GM13977 (cell line): ENCODE results near the gene MED16.
"Not testable (repeated sequence)": the region's sequence is repeated elsewhere in the genome, so short reads cannot be mapped to it uniquely, and the experiment has no call there.

Experiments used
- DNase-seq: peaks from one replicate; pipeline ENCODE4 v3.0.0; 2012; ENCODE audit warnings: low spot score
- CTCF ChIP-seq: IDR thresholded peaks from 2 replicates; pipeline ENCODE4 v1.5.1; 2012; ENCODE audit warnings: mild to moderate bottlenecking, control low read depth; ENCODE audit not compliant: insufficient read depth; ENCODE audit errors: extremely low read depth, missing control alignments
- in situ Hi-C: fragments of 300-500 bp; cut with MboI; formaldehyde crosslinking; loops from one replicate; pipeline ENCODE4 v1.12.0; 2022; ENCODE audit warnings: low sequenced_read_pairs, low pct_unique_long_range_greater_than_20kb, mixed read lengths, inconsistent platforms; ENCODE audit not compliant: unreplicated experiment

MED16 gene

GRCh38 chr19:825897-826644, 66.9 kb downstream of the MED16 start:
- no peak for TF ChIP-seq CTCF
- in situ Hi-C loops: no loop called here
- no peak for DNase-seq

DNA sequence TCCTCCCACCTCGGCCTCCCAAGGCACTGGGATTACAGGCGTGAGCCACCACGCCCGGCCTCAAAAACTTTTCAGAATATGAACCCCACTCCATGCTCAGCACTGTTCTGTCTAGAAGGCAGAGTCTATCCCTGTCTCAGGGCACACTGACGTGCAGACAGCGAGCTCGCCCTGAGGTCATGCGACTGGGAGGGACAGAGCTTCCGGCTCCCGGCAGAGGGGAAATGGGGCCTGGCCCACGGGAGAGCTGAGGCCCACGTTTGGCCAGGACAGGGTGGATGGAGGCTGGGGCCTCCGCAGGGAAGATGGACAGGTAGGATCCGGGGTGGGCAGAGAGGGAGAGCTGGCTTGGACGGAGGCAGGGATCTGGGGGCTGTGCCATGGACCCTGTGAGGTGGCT, 68.1 kb downstream of the MED16 start:
- in situ Hi-C loops: no loop called here
- DNase-seq: no peak

GRCh38 chr19:823565-824121, 69.3 kb downstream of the MED16 start:
- DNase-seq: no peak
- in situ Hi-C loops: no loop called here
- no peak for TF ChIP-seq CTCF

More for the DNA sequence above, 68.1 kb downstream of the MED16 start:
- TF ChIP-seq CTCF: no peak

DNA sequence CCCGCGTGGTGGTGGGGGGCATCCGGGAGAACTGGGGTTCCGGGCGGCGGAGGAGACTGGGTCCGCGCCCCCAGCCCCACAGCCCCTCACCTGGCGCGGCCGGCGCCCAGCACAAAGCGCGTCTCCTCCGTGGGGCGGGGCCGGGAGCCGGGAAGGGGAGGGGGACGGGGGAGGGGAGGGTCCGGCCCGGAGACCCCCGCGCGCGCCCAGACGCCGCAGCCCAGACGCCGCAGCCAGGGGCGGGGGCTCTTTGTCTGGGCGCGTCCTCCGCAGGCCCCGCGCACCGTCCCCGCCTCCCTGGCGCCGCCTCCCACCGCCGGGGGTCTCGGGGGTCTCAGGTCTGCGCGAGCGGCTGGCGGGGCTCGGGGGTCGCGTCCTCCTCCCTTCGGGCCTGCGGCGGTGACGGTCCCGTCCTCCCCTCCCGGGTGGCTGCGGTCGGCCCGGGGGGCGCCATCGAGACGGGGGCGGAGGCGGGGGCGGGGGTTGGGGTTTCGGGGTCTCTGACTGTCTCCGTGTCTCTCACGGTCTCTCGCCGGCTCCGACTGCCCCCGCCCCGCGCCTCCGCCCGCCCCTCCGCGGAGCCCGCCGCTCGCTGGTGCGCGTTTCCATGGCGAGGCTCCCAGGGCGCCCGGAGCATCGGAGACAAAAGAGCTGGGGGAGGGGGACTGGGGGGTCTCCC, 71.0 kb downstream of the MED16 start, which contains the start of gene PLPPR3:
PLPPR3 (minus strand) TSS at position 131 of the 679 bp plus-strand sequence. CDS start 396 bp downstream, outside the sequence.
- peak; percentile 48 for DNase-seq
- TF ChIP-seq CTCF: no peak
- in situ Hi-C loops: no loop called here

GRCh38 chr19:821231-821824, 71.7 kb downstream of the MED16 start:
- peak; percentile 47 for DNase-seq
- TF ChIP-seq CTCF: no peak
- in situ Hi-C loops: no loop called here

GRCh38 chr19:820212-820611, 72.8 kb downstream of the MED16 start:
- DNase-seq, in situ Hi-C loops: not testable (repeated sequence)
